AG10803 (cell line): ENCODE results near the gene TAX1BP1.

Source experiments
- DNase-seq: peaks from one replicate; pipeline ENCODE4 v3.0.0; 2010; ENCODE audit warnings: low read depth
- H3K4me3 ChIP-seq: 2 replicates; pipeline ENCODE4 v1.5.1; 2011; ENCODE audit warnings: mild to moderate bottlenecking, low read length, control low read depth
- TF ChIP-seq, protein P1 (sequence below): conservative IDR thresholded peaks from 2 replicates; pipeline ENCODE4 v1.5.1; 2011; ENCODE audit warnings: mild to moderate bottlenecking, low read length, control low read depth, inconsistent platforms

TAX1BP1 gene

DNA sequence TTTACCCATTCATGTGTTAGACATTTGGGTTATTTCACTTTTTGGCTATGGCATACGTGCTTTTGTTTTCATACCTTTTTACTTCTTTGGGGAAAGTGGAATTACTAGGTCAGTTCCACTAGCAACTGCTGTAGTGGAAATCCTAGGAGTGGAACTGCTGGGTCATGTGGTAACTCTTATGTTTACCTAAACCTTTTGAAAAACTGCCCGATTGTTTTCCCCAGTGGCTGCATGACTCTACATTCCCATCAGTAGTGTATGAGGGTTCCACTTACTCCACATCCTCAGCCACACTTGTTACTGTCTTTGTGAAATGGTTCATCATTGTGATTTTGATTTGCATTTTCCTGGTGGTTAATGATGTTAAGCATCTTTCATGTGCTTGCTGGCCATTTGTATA lies 82.3 kb downstream of the TAX1BP1 start:
- TF ChIP-seq, protein P1, sequence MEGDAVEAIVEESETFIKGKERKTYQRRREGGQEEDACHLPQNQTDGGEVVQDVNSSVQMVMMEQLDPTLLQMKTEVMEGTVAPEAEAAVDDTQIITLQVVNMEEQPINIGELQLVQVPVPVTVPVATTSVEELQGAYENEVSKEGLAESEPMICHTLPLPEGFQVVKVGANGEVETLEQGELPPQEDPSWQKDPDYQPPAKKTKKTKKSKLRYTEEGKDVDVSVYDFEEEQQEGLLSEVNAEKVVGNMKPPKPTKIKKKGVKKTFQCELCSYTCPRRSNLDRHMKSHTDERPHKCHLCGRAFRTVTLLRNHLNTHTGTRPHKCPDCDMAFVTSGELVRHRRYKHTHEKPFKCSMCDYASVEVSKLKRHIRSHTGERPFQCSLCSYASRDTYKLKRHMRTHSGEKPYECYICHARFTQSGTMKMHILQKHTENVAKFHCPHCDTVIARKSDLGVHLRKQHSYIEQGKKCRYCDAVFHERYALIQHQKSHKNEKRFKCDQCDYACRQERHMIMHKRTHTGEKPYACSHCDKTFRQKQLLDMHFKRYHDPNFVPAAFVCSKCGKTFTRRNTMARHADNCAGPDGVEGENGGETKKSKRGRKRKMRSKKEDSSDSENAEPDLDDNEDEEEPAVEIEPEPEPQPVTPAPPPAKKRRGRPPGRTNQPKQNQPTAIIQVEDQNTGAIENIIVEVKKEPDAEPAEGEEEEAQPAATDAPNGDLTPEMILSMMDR: no peak
- DNase-seq: no peak
- no peak overlapping the region for H3K4me3 ChIP-seq

DNA sequence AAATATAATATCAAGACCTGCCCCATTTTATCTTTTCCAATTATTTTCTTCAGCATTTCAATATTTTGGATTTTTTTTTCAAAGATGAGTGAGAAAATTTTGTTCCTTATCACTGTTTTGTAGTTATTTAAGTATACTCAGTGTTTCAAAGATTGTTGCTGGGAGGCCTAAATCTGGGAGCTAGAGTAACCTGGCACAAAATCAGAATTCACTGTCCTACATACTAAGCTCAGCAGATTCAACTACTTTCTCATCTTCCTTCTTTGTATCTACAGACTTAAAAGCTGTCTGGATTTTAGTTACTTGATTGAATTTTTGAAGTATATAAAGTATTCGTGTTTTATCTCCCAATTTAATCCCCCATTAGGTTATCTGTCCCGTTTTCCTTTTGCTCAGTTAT lies 85.9 kb downstream of the TAX1BP1 start:
- TF ChIP-seq, protein P1: no peak
- no peak for DNase-seq

DNA sequence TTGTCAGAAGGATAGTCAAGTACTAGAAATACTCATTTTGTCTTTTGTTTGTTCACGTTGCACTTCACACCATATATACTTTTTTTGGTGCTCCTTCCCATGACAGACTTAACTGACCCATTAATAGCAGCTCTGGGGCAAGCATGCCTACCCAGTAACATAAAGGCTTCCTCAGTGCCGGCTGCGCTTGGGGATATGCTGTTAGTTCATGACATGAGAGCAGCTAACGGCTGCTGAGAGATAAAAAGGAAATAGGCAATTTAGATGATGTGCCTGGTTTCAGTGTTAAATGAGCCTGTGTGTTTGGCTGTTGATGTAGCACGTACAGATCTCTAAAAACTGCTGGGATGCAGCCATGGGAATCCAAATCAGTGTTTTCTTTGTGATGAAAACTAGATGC lies 86.4 kb downstream of the TAX1BP1 start:
- no peak for DNase-seq
- TF ChIP-seq, protein P1: no peak
- H3K4me3 ChIP-seq: no peak overlapping the region

More for the DNA sequence above, 85.9 kb downstream of the TAX1BP1 start:
- H3K4me3 ChIP-seq: no peak overlapping the region

DNA sequence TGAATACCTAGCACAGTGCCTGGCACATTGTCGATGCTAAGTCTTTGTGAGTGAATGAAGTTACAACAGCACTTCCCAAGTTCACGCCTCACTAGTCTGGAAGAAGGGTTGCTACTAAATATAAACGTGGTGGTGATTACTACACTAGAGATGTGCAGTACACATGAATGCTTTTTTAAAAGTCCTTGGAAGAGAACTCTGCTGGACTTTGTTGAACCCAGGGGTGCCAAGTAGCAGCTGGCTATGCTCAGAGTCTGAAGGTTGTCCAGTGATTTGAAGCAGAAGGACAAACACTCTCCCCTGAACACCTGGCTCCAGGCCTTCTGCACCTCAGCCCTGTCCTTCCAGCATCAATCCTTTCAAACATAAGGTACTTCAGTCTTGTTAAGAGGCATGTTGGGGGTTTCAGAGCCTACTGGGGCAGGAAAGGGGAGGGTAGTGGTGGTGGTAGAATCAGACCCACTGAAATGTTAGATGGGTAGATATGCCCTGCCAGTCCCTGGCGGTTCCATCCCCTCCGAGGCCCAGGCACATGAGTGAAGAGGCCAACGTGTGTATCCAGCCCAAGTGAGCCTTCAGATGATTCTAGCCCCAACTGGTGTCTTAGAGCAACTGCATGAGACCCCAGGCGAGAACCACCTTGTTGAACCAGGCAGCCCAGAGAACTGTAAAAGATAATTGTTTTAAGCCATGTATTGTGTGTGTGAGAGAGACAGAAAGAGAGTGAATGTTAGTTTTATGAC lies 94.4 kb downstream of the TAX1BP1 start:
- no peak overlapping the region for H3K4me3 ChIP-seq
- TF ChIP-seq, protein P1: no peak
- DNase-seq: no peak

DNA sequence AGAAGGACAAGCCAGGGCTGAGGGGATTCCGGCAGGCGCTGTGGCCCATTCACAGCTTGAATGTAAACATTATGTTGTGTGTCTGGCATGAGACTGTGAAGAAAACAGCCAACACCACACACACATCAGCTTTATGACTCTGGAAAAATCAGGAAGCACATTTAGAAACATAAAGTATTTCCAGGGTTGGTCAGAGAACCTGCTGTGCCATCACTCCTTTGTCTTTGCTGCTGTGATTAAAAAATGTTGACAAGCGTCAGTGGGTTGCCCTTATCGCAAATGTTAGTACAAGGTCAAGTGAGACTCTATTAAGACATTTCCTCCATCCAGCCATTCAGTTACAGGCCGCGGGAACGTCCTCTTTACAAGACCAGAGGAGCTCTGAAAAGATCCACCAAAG lies 95.4 kb downstream of the TAX1BP1 start:
- H3K4me3 ChIP-seq: no peak overlapping the region
- TF ChIP-seq, protein P1: no peak
- DNase-seq: no peak

DNA sequence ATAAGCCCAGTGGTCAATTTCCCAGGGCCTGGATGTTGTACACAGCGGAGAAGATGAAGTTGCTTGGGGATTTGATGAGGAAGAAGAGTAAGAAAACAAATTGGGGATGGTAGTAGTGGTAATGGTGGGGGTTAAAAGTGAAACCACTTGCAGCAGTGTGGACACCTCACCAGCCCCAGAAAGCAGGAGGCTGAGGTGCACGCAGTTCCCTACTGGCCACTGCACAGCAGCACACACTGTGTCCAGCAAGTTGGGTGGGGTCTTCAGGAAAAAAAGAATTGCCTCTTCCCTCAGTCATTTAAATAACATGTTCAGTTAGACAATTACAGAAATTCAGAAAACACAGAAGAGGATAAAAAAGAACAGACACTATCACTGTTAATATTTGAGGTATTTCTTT lies 96.6 kb downstream of the TAX1BP1 start:
- TF ChIP-seq, protein P1: no peak
- DNase-seq: no peak
- no peak overlapping the region for H3K4me3 ChIP-seq

DNA sequence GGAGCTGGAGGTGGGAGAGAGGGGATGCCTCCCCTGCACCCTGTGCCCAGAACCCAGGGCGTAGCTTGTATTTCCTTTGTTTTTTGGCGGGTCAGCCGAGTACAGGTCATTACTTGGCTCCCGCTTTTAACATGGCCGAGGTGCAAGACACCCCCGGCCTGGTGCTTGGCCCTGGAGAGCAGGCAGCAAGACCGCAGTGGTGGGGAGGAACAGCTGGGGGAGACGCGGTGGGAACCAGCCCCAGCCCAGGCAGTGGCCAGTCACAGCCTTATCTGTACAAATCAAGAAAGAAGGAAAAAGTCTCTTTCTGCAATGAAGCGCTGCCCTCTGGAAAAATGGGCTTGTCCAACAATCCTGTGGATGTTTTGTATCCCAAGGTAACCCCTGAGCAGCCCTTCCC lies 99.1 kb downstream of the TAX1BP1 start:
- no peak overlapping the region for H3K4me3 ChIP-seq
- TF ChIP-seq, protein P1: no peak
- DNase-seq: no peak
